ENCODE results near the gene KRTAP5-1.
A peak's percentile ranks its signal among the peaks of the same experiment; 100 is the strongest.

KRTAP5-1 gene

GRCh38 chr11:1567721-1568100 is 17.4 kb downstream of the KRTAP5-1 start:
- H3K4me3 ChIP-seq (replicated peaks; ENCODE audit: insufficient read depth, low read length), result no peak overlapping the region
- peaks cover 43% of the 10 kb centered on the region for H3K27me3 ChIP-seq (ENCODE audit: insufficient read depth, poor library complexity, severe bottlenecking)
- no peak for DNase-seq (ENCODE audit: low read depth in 1 of 2, low spot score in 1 of 2)
- no peak overlapping the region for H3K27ac ChIP-seq (replicated peaks)
- TF ChIP-seq SPI1 (IDR thresholded peaks at IDR 0.05; ENCODE audit: borderline replicate concordance, low read depth) (no peak), CTCF (IDR thresholded peaks at IDR 0.05; ENCODE audit: insufficient read depth, low read length) (no peak), GABPA (IDR thresholded peaks at IDR 0.05; ENCODE audit: low read depth) (no peak)

GRCh38 chr11:1567052-1567720 is 17.9 kb downstream of the KRTAP5-1 start:
- H3K27me3 ChIP-seq (ENCODE audit: insufficient read depth, poor library complexity, severe bottlenecking), result peaks cover 41% of the 10 kb centered on the region
- H3K4me3 ChIP-seq (replicated peaks; ENCODE audit: insufficient read depth, low read length), result no peak overlapping the region
- DNase-seq (ENCODE audit: low read depth in 1 of 2, low spot score in 1 of 2), result no peak
- H3K27ac ChIP-seq (replicated peaks), result no peak overlapping the region
- TF ChIP-seq GABPA (IDR thresholded peaks at IDR 0.05; ENCODE audit: low read depth), result no peak
- TF ChIP-seq SPI1 (IDR thresholded peaks at IDR 0.05; ENCODE audit: borderline replicate concordance, low read depth), result no peak
- TF ChIP-seq CTCF (IDR thresholded peaks at IDR 0.05; ENCODE audit: insufficient read depth, low read length), result no peak
- no peak for TF ChIP-seq POLR2AphosphoS5 (IDR thresholded peaks at IDR 0.05; ENCODE audit: low read depth)
- no peak for TF ChIP-seq REST (IDR thresholded peaks at IDR 0.05; ENCODE audit: insufficient replicate concordance, low read depth)

GRCh38 chr11:1566381-1567051 is 18.6 kb downstream of the KRTAP5-1 start:
- H3K4me3 ChIP-seq (replicated peaks; ENCODE audit: insufficient read depth, low read length), result no peak overlapping the region
- no peak for DNase-seq (ENCODE audit: low read depth in 1 of 2, low spot score in 1 of 2)
- H3K27me3 ChIP-seq (ENCODE audit: insufficient read depth, poor library complexity, severe bottlenecking), result peaks cover 41% of the 10 kb centered on the region
- H3K27ac ChIP-seq (replicated peaks), result no peak overlapping the region
- TF ChIP-seq CTCF (IDR thresholded peaks at IDR 0.05; ENCODE audit: insufficient read depth, low read length) (peak; percentile 27), SPI1 (IDR thresholded peaks at IDR 0.05; ENCODE audit: borderline replicate concordance, low read depth) (no peak)

GRCh38 chr11:1565904-1566247 is 19.2 kb downstream of the KRTAP5-1 start:
- no peak for DNase-seq (ENCODE audit: low read depth in 1 of 2, low spot score in 1 of 2)
- no peak for TF ChIP-seq POLR2AphosphoS5 (IDR thresholded peaks at IDR 0.05; ENCODE audit: low read depth)
- TF ChIP-seq SPI1 (IDR thresholded peaks at IDR 0.05; ENCODE audit: borderline replicate concordance, low read depth), result no peak
- no peak for TF ChIP-seq CTCF (IDR thresholded peaks at IDR 0.05; ENCODE audit: insufficient read depth, low read length)
- no peak for TF ChIP-seq REST (IDR thresholded peaks at IDR 0.05; ENCODE audit: insufficient replicate concordance, low read depth)
- no peak for TF ChIP-seq GABPA (IDR thresholded peaks at IDR 0.05; ENCODE audit: low read depth)
- H3K27ac ChIP-seq (replicated peaks), result no peak overlapping the region
- no peak overlapping the region for H3K4me3 ChIP-seq (replicated peaks; ENCODE audit: insufficient read depth, low read length)
- H3K27me3 ChIP-seq (ENCODE audit: insufficient read depth, poor library complexity, severe bottlenecking), result peaks cover 35% of the 10 kb centered on the region
